Fibroblast of lung (primary cell): ENCODE data around the gene GIGYF2. TPM values are rescaled to one million over a fixed set of nuclear protein-coding genes. Genes with fewer than 3 reads are reported as not detected.
A peak's percentile ranks its signal among the peaks of the same experiment; 100 is the strongest.

Experiments
- DNase-seq, 2 donors: peaks; one replicate each; pipeline versions ENCODE4 v3.0.0 to v3.0.0-alpha.2; 2010; ENCODE audit warnings: low read depth in 2 of 2
- H2AFZ ChIP-seq: 2 replicates; pipeline ENCODE4 v1.5.1; 2012; ENCODE audit warnings: low read length, control low read depth, inconsistent platforms
- H3K27ac ChIP-seq: 2 replicates; pipeline ENCODE4 v1.5.1; 2011; ENCODE audit warnings: low read length, control low read depth; ENCODE audit not compliant: insufficient read depth
- H3K27me3 ChIP-seq: 2 replicates; pipeline ENCODE4 v1.5.1; 2011; ENCODE audit warnings: mild to moderate bottlenecking, low read length; ENCODE audit not compliant: control insufficient read depth, insufficient read depth
- H3K36me3 ChIP-seq: 2 replicates; pipeline ENCODE4 v1.5.1; 2011; ENCODE audit warnings: low read length; ENCODE audit not compliant: control insufficient read depth, insufficient read depth
- H3K4me1 ChIP-seq: 2 replicates; pipeline ENCODE4 v1.5.1; 2011; ENCODE audit warnings: low read length; ENCODE audit not compliant: control insufficient read depth, insufficient read depth; ENCODE audit errors: extremely low read depth
- H3K4me2 ChIP-seq: 2 replicates; pipeline ENCODE4 v1.5.1; 2011; ENCODE audit warnings: low read length, control low read depth; ENCODE audit not compliant: insufficient read depth; ENCODE audit errors: extremely low read depth
- H3K4me3 ChIP-seq, 4 experiments: fragments of 200-600 bp in 1 of 4; sonication (generic) in 1 of 4; replicated peaks in 1 of 4; 2 replicates each; pipeline ENCODE4 v1.5.1; 2011 to 2016; ENCODE audit warnings: low read length in 4 of 4, low read depth in 3 of 4, mild to moderate bottlenecking in 3 of 4, control low read depth in 2 of 4, inconsistent platforms in 1 of 4, mixed read lengths in 1 of 4; ENCODE audit not compliant: insufficient read depth in 1 of 4; ENCODE audit errors: control extremely low read depth in 1 of 4
- H3K79me2 ChIP-seq: 2 replicates; pipeline ENCODE4 v1.5.1; 2012; ENCODE audit warnings: mild to moderate bottlenecking, low read length, inconsistent platforms; ENCODE audit not compliant: control insufficient read depth, insufficient read depth
- H3K9ac ChIP-seq: 2 replicates; pipeline ENCODE4 v1.5.1; 2011; ENCODE audit warnings: mild to moderate bottlenecking, low read length, control low read depth; ENCODE audit not compliant: insufficient read depth
- H3K9me3 ChIP-seq: 2 replicates; pipeline ENCODE4 v1.5.1; 2012; ENCODE audit warnings: low read depth, low read length; ENCODE audit not compliant: control insufficient read depth, insufficient read depth
- H4K20me1 ChIP-seq: 2 replicates; pipeline ENCODE4 v1.5.1; 2011; ENCODE audit warnings: low read length; ENCODE audit not compliant: control insufficient read depth, insufficient read depth; ENCODE audit errors: extremely low read depth
- CTCF ChIP-seq, 2 donors: IDR thresholded peaks in 1 of 2; conservative IDR thresholded peaks in 1 of 2; 1 replicate in 1 of 2; 2 replicates in 1 of 2; pipeline ENCODE4 v1.5.1; 2011 to 2012; ENCODE audit warnings: low read length in 2 of 2, control low read depth in 1 of 2, inconsistent platforms in 1 of 2, low read depth in 1 of 2, mild to moderate bottlenecking in 1 of 2
- EZH2 ChIP-seq: IDR thresholded peaks from 2 replicates; pipeline ENCODE4 v1.5.1; 2012; ENCODE audit warnings: low read length, control low read depth, mild to moderate bottlenecking; ENCODE audit errors: missing control alignments
- polyA plus RNA-seq, 2 donors: library from polyadenylated mRNA; depleted of rRNA in 1 of 2; stranded (reverse) in 1 of 2; unstranded in 1 of 2; fragments of >200 nt; gene quantifications; 2 replicates each; pipeline ENCODE4 v1.2.1, GENCODE V29; 2011 to 2012; ENCODE audit warnings: missing spikeins in 1 of 2
- total RNA-seq: library from RNA; depleted of rRNA; stranded (reverse); fragments of >200 nt; gene quantifications from 2 replicates; pipeline ENCODE4 v1.2.1, GENCODE V29; 2014

Gene GIGYF2
- total and polyA plus RNA-seq, 2 donors (not counting 1 experiment from before 2014, with no cell fraction given): 31.1 to 64.7 TPM

- peak overlapping the region; percentile 62 for H2AFZ ChIP-seq
- peak overlapping the region; percentile 39 for H3K27ac ChIP-seq
- H3K79me2 ChIP-seq: no peaks in the 10 kb centered on the region
- DNase-seq: peak; percentile 57 to 74
- H3K4me3 ChIP-seq: no peak overlapping the region
- no peaks in the 10 kb centered on the region for H3K27me3 ChIP-seq
- H3K4me1 ChIP-seq: peaks cover 15% of the 10 kb centered on the region
- TF ChIP-seq CTCF (conservative IDR thresholded peaks at IDR 0.05 in 1 of 2, IDR thresholded peaks at IDR 0.05 in 1 of 2; ENCODE audit: low read depth in 1 of 2, low read length in 2 of 2) (no peak), EZH2 (no peak)
- H4K20me1 ChIP-seq: no peaks in the 10 kb centered on the region
- no peak overlapping the region for H3K9ac ChIP-seq
- no peaks in the 10 kb centered on the region for H3K9me3 ChIP-seq
- peaks cover 2% of the 10 kb centered on the region for H3K36me3 ChIP-seq
- H3K4me2 ChIP-seq: no peak overlapping the region
These were observed 201.7 kb downstream of the GIGYF2 start for GRCh38 chr2:232898592-232899543.

- no peaks in the 10 kb centered on the region for H4K20me1 ChIP-seq
These were observed 203.9 kb downstream of the GIGYF2 start for GRCh38 chr2:232900811-232901735.

More at GRCh38 chr2:232900811-232901735, 203.9 kb downstream of the GIGYF2 start:
- H3K4me1 ChIP-seq: peaks cover 15% of the 10 kb centered on the region
- DNase-seq: peak in 1 of 2 donors; percentile 11
- peak overlapping the region; percentile 8 for H3K4me2 ChIP-seq
- no peaks in the 10 kb centered on the region for H3K9me3 ChIP-seq
- peaks cover 2% of the 10 kb centered on the region for H3K36me3 ChIP-seq
- TF ChIP-seq CTCF (conservative IDR thresholded peaks at IDR 0.05 in 1 of 2, IDR thresholded peaks at IDR 0.05 in 1 of 2; ENCODE audit: low read depth in 1 of 2, low read length in 2 of 2) (no peak), EZH2 (no peak)
- H3K79me2 ChIP-seq: no peaks in the 10 kb centered on the region
- H3K9ac ChIP-seq: peak overlapping the region; percentile 62
- H3K27me3 ChIP-seq: no peaks in the 10 kb centered on the region
- H3K4me3 ChIP-seq: peak overlapping the region in 1 of 4 experiments; percentile 7
- H2AFZ ChIP-seq: peak overlapping the region; percentile 80
- H3K27ac ChIP-seq: peak overlapping the region; percentile 96
